Upper lobe of left lung (tissue), 4 donors: ENCODE results near the gene LINGO1.

Source experiments
- CTCF ChIP-seq, 6 experiments: fragments of 450-650 bp in 4 of 6; fragments of 200-600 bp in 2 of 6; sonication (generic) in 2 of 6; IDR thresholded peaks; one replicate each; pipeline ENCODE4 v1.5.1; 2016 to 2019; ENCODE audit warnings: antibody characterized with exemption in 6 of 6
- POLR2A ChIP-seq, 4 donors: fragments of 450-650 bp; IDR thresholded peaks; one replicate each; pipeline ENCODE4 v1.5.1; 2016 to 2017; ENCODE audit warnings: antibody characterized with exemption in 4 of 4, mild to moderate bottlenecking in 2 of 4
- POLR2AphosphoS5 ChIP-seq, 2 donors: sonication (generic); formaldehyde crosslinking; IDR thresholded peaks; one replicate each; pipeline ENCODE4 v1.5.1; 2017; ENCODE audit warnings: antibody characterized with exemption in 2 of 2

- TF ChIP-seq POLR2A (IDR thresholded peaks at IDR 0.05) (no peak), CTCF (IDR thresholded peaks at IDR 0.05) (no peak), POLR2AphosphoS5 (IDR thresholded peaks at IDR 0.05) (no peak)
These were observed 64.4 kb downstream of the LINGO1 start for GRCh38 chr15:77568014-77568972.
